HG03175 (cell line): ENCODE measurements around the gene OR8G5.
"Not testable (repeated sequence)": the region's sequence is repeated elsewhere in the genome, so short reads cannot be mapped to it uniquely, and the experiment has no call there.

ENCODE experiments used
- ATAC-seq: cut with Tn5 transposase; IDR thresholded peaks from one replicate; pipeline ENCODE4 v1.9.1; 2021; ENCODE audit warnings: mild to moderate bottlenecking, moderate library complexity; ENCODE audit not compliant: unreplicated experiment

Gene OR8G5

GRCh38 chr11:124256076-124256475 is at the start of gene OR8G5:
Gene OR8G5 (plus strand): TSS chr11:124256376. CDS start chr11:124264932, 8,556 bp downstream.
- ATAC-seq = no peak

GRCh38 chr11:124207102-124207792 is 48.9 kb upstream of the OR8G5 start:
- ATAC-seq = no peak

- ATAC-seq = no peak
Measured at GRCh38 chr11:124209824-124210357, 46.3 kb upstream of the OR8G5 start.

- ATAC-seq = no peak
Measured at GRCh38 chr11:124210421-124210820, 45.8 kb upstream of the OR8G5 start.

GRCh38 chr11:124211321-124211720 is 44.9 kb upstream of the OR8G5 start:
- ATAC-seq = no peak

GRCh38 chr11:124214027-124214426 is 42.1 kb upstream of the OR8G5 start:
- no peak for ATAC-seq

GRCh38 chr11:124219126-124219525 is 37.0 kb upstream of the OR8G5 start:
- ATAC-seq = no peak

GRCh38 chr11:124222407-124222806 is 33.8 kb upstream of the OR8G5 start:
- no peak for ATAC-seq

GRCh38 chr11:124224618-124225423 is 31.4 kb upstream of the OR8G5 start:
- not testable (repeated sequence) for ATAC-seq

- ATAC-seq = no peak
Measured at GRCh38 chr11:124225471-124225870, 30.7 kb upstream of the OR8G5 start.

GRCh38 chr11:124233376-124233775 is 22.8 kb upstream of the OR8G5 start:
- ATAC-seq = no peak

GRCh38 chr11:124238512-124238911 is 17.7 kb upstream of the OR8G5 start:
- no peak for ATAC-seq

- ATAC-seq = no peak
Measured at GRCh38 chr11:124240621-124241397, 15.4 kb upstream of the OR8G5 start, which contains the start of gene OR8G1. Gene OR8G1 (plus strand): TSS chr11:124241095. CDS start chr11:124249676, 8,581 bp downstream.

GRCh38 chr11:124249869-124250268 is 6.3 kb upstream of the OR8G5 start:
- not testable (repeated sequence) for ATAC-seq

- not testable (repeated sequence) for ATAC-seq
Measured at GRCh38 chr11:124265041-124265440, 8.9 kb downstream of the OR8G5 start.

GRCh38 chr11:124270886-124271285 is 14.7 kb downstream of the OR8G5 start:
- not testable (repeated sequence) for ATAC-seq

- no peak for ATAC-seq
Measured at GRCh38 chr11:124274000-124274399, 17.8 kb downstream of the OR8G5 start.

- ATAC-seq = no peak
Measured at GRCh38 chr11:124276081-124276480, 19.9 kb downstream of the OR8G5 start.

- ATAC-seq = no peak
Measured at GRCh38 chr11:124277207-124277606, 21.0 kb downstream of the OR8G5 start.

- no peak for ATAC-seq
Measured at GRCh38 chr11:124277804-124278203, 21.6 kb downstream of the OR8G5 start.

- no peak for ATAC-seq
Measured at GRCh38 chr11:124278261-124278660, 22.1 kb downstream of the OR8G5 start.
